Measurements from ENCODE around the gene DNM1. TPM values are rescaled to one million over a fixed set of nuclear protein-coding genes. Genes with fewer than 3 reads are reported as not detected.
A peak's percentile ranks its signal among the peaks of the same experiment; 100 is the strongest.

DNM1 gene
- total RNA-seq, 2 experiments from 2014 or later = 0.36 to 0.59 TPM

GRCh38 chr9:128190013-128190412 lies 13.2 kb upstream of the DNM1 start:
- H3K27ac Mint-ChIP-seq = peak overlapping the region; percentile 64

GRCh38 chr9:128190516-128191405 lies 12.4 kb upstream of the DNM1 start:
- H3K4me1 Mint-ChIP-seq (ENCODE audit: low read depth) = peaks cover 38% of the 10 kb centered on the region

More at GRCh38 chr9:128190013-128190412, 13.2 kb upstream of the DNM1 start:
- H3K27me3 Mint-ChIP-seq = no peaks in the 10 kb centered on the region
- H3K4me1 Mint-ChIP-seq (ENCODE audit: low read depth) = peaks cover 38% of the 10 kb centered on the region
- DNase-seq (peak; percentile 15), ATAC-seq (no peak)
- H3K4me3 Mint-ChIP-seq = peak overlapping the region; percentile 97
- POLR2A ChIA-PET = interaction anchor here (0.7 to 2.6 kb wide), 9 partner anchors 11 to 152 kb away, joined by 3 to 13 read pairs (median 4); partner anchors contain the start of genes GOLGA2 and SWI5
- TF ChIP-seq CTCF (IDR thresholded peaks at IDR 0.05) = no peak
- peaks cover 24% of the 10 kb centered on the region for H3K36me3 Mint-ChIP-seq (ENCODE audit: low read depth)
- CTCF ChIA-PET = interaction anchor here (0.6 to 1.8 kb wide), 16 partner anchors 9 to 512 kb away, joined by 3 to 9 read pairs (median 4); partner anchors contain the start of genes BBLN, CERCAM, DNM1 and PKN3
- intact Hi-C loops (cut with micrococcal nuclease) = no loop called here
- no peaks in the 10 kb centered on the region for H3K9me3 Mint-ChIP-seq

GRCh38 chr9:128191406-128192046 lies 11.7 kb upstream of the DNM1 start, which contains the start of gene CIZ1:
Gene CIZ1, minus strand, starts transcription at chr9:128191572. Its CDS starts 715 bp downstream, at chr9:128190857.
- intact Hi-C loops (cut with micrococcal nuclease) = no loop called here
- H3K4me1 Mint-ChIP-seq (ENCODE audit: low read depth) = peaks cover 38% of the 10 kb centered on the region
- DNase-seq (peak; percentile 76), ATAC-seq (peak; percentile 81)
- no peaks in the 10 kb centered on the region for H3K9me3 Mint-ChIP-seq
- H3K4me3 Mint-ChIP-seq = peak within 1 kb of the TSS; percentile 97
- peak; percentile 86 for TF ChIP-seq CTCF (IDR thresholded peaks at IDR 0.05)
- peaks cover 22% of the 10 kb centered on the region for H3K36me3 Mint-ChIP-seq (ENCODE audit: low read depth)
- ChIA-PET POLR2A (interaction anchor here (1.0 to 2.6 kb wide), 9 partner anchors 10 to 150 kb away, joined by 3 to 13 read pairs (median 4); no protein-coding TSS in a partner anchor), CTCF (interaction anchor here (0.6 to 1.8 kb wide), 10 partner anchors 10 to 220 kb away, joined by 3 to 9 read pairs (median 4); partner anchors contain the start of genes BBLN, DNM1 and URM1)
- H3K27ac Mint-ChIP-seq = peak within 1 kb of the TSS; percentile 93
- no peaks in the 10 kb centered on the region for H3K27me3 Mint-ChIP-seq

More at GRCh38 chr9:128190516-128191405, 12.4 kb upstream of the DNM1 start:
- ChIA-PET POLR2A (interaction anchor here (0.7 to 2.6 kb wide), 11 partner anchors 10 to 151 kb away, joined by 3 to 13 read pairs (median 4); partner anchors contain the start of genes GOLGA2 and SWI5), CTCF (interaction anchor here (0.6 to 1.8 kb wide), 18 partner anchors 8 to 511 kb away, joined by 3 to 9 read pairs (median 4); partner anchors contain the start of genes BBLN, CERCAM, DNM1 and PKN3)
- H3K36me3 Mint-ChIP-seq (ENCODE audit: low read depth) = peaks cover 24% of the 10 kb centered on the region
- TF ChIP-seq CTCF (IDR thresholded peaks at IDR 0.05) = no peak
- intact Hi-C loops (cut with micrococcal nuclease) = no loop called here
- DNase-seq (peak; percentile 60), ATAC-seq (peak; percentile 34)
- peak overlapping the region; percentile 93 for H3K27ac Mint-ChIP-seq
- no peaks in the 10 kb centered on the region for H3K27me3 Mint-ChIP-seq
- no peaks in the 10 kb centered on the region for H3K9me3 Mint-ChIP-seq
- peak overlapping the region; percentile 97 for H3K4me3 Mint-ChIP-seq

- Mint-ChIP-seq H3K36me3 (ENCODE audit: low read depth) (peaks cover 17% of the 10 kb centered on the region), H3K27ac (no peak overlapping the region), H3K4me1 (ENCODE audit: low read depth) (peaks cover 35% of the 10 kb centered on the region), H3K9me3 (no peaks in the 10 kb centered on the region), H3K27me3 (no peaks in the 10 kb centered on the region), H3K4me3 (peak overlapping the region; percentile 52)
- ChIA-PET POLR2A (interaction anchor here (0.9 kb wide), 1 partner anchor 32 kb away, joined by 3 read pairs; the partner anchor contains the start of gene BBLN), CTCF (interaction anchor here (0.6 to 1.4 kb wide), 7 partner anchors 12 to 103 kb away, joined by 3 to 4 read pairs (median 3); partner anchors contain the start of genes GOLGA2 and SWI5)
- DNase-seq (peak; percentile 75), ATAC-seq (peak; percentile 77)
- intact Hi-C loops (cut with micrococcal nuclease) = no loop called here
- peak; percentile 61 for TF ChIP-seq CTCF (IDR thresholded peaks at IDR 0.05)
These were observed 10.4 kb upstream of the DNM1 start for GRCh38 chr9:128192601-128193371.

Measured in activated CD8-positive, alpha-beta T cell treated with anti-CD3 and anti-CD28 coated beads for 36 hours (primary cell).